Activated naive CD8-positive, alpha-beta T cell treated with anti-CD3 and anti-CD28 coated beads, Interleukin-2, amount 10 ng/mL, durations not matched to agents 7 days and 5 days (primary cell): ENCODE results near the gene LRSAM1. TPM values are rescaled to one million over a fixed set of nuclear protein-coding genes. Genes with fewer than 3 reads are reported as not detected.

ENCODE experiments used
- ATAC-seq: fragments of 150-1000 bp; cut with Tn5 transposase; one replicate; pipeline ENCODE4 v1.10.0; 2021; ENCODE audit warnings: low read depth, moderate library complexity
- POLR2A ChIA-PET: fragments of 350-600 bp; sonication (Branson Sonifier 250); formaldehyde crosslinking; loops from one replicate; lab custom pipeline; 2021; ENCODE audit warnings: antibody characterized with exemption; lab: Charles Lee
- DNase-seq: peaks from one replicate; pipeline ENCODE4 v3.0.0; 2021
- H3K27ac Mint-ChIP-seq: one replicate; pipeline ENCODE4 v1.8.0; 2022; ENCODE audit warnings: mild to moderate bottlenecking, mixed read lengths
- H3K27me3 Mint-ChIP-seq: one replicate; pipeline ENCODE4 v1.8.0; 2022; ENCODE audit warnings: mild to moderate bottlenecking, moderate library complexity, mixed read lengths
- H3K36me3 Mint-ChIP-seq: one replicate; pipeline ENCODE4 v1.8.0; 2021; ENCODE audit warnings: mild to moderate bottlenecking, mixed read lengths
- H3K4me1 Mint-ChIP-seq: one replicate; pipeline ENCODE4 v1.8.0; 2021; ENCODE audit warnings: mixed read lengths
- H3K4me3 Mint-ChIP-seq: one replicate; pipeline ENCODE4 v1.8.0; 2022; ENCODE audit warnings: mild to moderate bottlenecking, moderate library complexity, mixed read lengths
- H3K9me3 Mint-ChIP-seq: one replicate; pipeline ENCODE4 v1.8.0; 2021; ENCODE audit warnings: mixed read lengths
- total RNA-seq, 2 experiments: library from RNA; stranded (reverse); gene quantifications; one replicate each; pipeline ENCODE4 v1.2.3, GENCODE V29; 2021

Gene LRSAM1
- total RNA-seq, 2 experiments from 2014 or later: 22.4 to 25.5 TPM

DNA sequence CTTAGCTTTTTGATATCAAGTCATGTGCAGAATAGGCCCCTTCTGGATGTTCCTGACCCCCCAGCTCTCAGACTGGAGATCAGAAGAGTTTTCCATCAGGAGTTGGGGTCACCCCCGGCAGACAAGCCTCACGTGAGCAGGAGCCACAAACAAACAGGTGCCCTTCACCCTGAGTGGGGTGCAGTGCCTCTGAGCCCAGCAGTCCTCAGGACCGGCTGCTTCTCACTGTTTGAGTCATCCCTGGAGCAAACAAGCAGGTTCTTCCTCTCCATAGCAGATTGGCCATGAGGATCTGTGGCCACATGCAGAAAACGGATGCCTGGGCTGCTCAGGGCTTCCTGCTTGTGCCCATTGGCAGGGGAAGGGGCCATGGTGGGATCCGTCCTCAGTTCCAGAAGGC is 47.0 kb downstream of the LRSAM1 start:
- no peak for ATAC-seq
- Mint-ChIP-seq H3K36me3 (peaks cover 4% of the 10 kb centered on the region), H3K4me3 (no peak overlapping the region), H3K9me3 (no peaks in the 10 kb centered on the region), H3K4me1 (peaks cover 6% of the 10 kb centered on the region), H3K27ac (no peak overlapping the region), H3K27me3 (no peaks in the 10 kb centered on the region)
- no peak for DNase-seq
- POLR2A ChIA-PET: no interaction called here

DNA sequence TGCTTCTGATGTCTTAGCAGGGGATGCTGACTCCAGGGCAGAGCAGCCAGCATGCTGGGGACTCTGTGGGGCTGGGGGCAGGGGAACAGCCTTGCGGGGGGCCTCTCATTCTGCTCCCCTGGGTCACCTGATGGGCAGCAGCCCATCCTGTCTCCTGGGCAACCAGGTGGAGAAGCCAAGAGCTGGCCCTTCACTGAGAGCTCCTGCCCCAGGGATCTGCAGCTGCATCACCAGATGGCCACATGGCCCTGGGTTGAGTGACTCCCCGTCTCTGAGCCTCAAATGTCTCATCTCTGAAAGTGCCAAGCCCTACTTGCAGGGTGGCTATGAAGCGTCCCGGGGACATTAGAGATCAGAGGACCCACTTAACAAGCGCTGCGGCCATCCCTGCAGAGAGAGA is 49.1 kb downstream of the LRSAM1 start:
- Mint-ChIP-seq H3K9me3 (no peaks in the 10 kb centered on the region), H3K4me1 (peaks cover 9% of the 10 kb centered on the region), H3K4me3 (no peak overlapping the region), H3K36me3 (peaks cover 8% of the 10 kb centered on the region), H3K27ac (no peak overlapping the region), H3K27me3 (no peaks in the 10 kb centered on the region)
- POLR2A ChIA-PET: no interaction called here
- ATAC-seq: no peak
- DNase-seq: no peak

DNA sequence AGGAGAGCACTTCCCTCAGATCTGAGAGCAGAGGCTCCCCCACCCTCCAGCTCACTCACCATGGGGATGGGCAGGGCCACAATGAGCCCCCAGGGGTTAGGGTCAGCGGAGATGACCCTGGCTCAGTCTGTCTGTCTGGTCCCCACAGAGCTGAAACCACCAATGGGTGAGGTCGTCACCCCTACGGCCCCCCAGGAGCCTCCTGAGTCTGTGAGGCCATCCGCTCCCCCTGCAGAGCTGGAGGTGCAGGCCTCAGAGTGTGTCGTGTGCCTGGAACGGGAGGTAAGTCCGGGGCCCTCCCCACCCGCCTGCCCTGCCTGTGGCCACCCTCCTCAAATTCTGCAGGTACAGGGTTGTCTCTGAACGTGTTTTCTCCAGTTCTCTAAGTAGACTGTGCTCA is 49.6 kb downstream of the LRSAM1 start:
- POLR2A ChIA-PET: no interaction called here
- DNase-seq (no peak), ATAC-seq (no peak)
- no peak overlapping the region for H3K27ac Mint-ChIP-seq
- peaks cover 6% of the 10 kb centered on the region for H3K36me3 Mint-ChIP-seq
- no peaks in the 10 kb centered on the region for H3K9me3 Mint-ChIP-seq
- peaks cover 6% of the 10 kb centered on the region for H3K4me1 Mint-ChIP-seq
- H3K27me3 Mint-ChIP-seq: no peaks in the 10 kb centered on the region
- H3K4me3 Mint-ChIP-seq: no peak overlapping the region

DNA sequence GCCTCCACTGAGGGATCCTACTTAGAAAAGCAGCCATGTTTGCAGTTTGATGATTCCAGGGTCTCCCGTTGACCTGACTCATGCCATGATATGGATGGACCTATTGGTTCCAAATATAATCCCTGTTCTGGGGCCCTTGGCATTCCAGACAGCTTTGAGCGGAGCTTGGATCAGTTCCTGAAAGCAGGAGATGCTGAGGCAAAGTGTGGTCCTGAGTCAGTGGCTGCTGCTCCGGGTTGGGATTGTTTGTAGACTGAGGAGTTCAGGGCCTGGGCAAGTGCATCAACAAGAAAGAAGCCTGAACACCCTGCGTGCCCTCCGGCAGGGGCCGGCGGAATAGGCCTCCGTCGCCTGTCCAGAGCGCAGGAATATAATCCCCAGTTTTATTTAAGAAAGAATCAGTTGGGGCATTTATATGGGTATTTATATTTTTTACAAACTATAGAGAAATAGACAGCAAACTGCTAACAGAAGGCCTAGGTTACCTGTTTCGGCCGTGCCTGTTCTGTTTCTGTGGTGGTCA is 50.6 kb downstream of the LRSAM1 start:
- Mint-ChIP-seq H3K4me1 (peaks cover 2% of the 10 kb centered on the region), H3K36me3 (peaks cover 6% of the 10 kb centered on the region), H3K4me3 (no peak overlapping the region), H3K9me3 (no peaks in the 10 kb centered on the region), H3K27ac (no peak overlapping the region), H3K27me3 (no peaks in the 10 kb centered on the region)
- POLR2A ChIA-PET: no interaction called here
- no peak for ATAC-seq
- no peak for DNase-seq

DNA sequence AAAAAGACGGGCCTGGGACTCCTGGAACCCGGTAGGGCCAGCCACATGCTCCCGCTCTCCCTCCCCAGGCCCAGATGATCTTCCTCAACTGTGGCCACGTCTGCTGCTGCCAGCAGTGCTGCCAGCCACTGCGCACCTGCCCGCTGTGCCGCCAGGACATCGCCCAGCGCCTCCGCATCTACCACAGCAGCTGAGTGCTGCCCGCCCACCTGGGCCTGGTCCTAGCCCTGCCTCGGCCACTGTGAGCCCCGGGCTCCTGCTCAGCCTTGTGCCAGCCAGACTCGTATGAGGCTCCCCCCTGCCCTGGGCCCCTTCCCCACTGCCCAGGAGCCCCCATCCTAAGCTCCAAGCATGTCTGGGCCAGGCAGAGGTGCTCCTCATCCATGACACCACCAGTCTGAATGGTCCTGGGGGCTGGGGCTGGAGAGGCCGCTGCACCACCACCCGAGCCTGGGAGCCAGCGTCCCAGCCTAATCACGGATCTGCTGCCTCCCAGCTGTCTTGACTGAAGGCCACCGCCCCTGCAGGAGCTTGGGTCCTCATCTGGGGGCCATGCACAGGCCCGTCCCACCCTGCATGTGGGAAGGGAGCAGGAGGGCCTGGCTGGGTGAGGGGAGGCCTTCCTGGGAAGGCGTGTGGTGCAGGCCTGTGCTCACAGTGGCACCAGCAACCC is 51.5 kb downstream of the LRSAM1 start:
- Mint-ChIP-seq H3K36me3 (peaks cover 4% of the 10 kb centered on the region), H3K27me3 (no peaks in the 10 kb centered on the region), H3K9me3 (no peaks in the 10 kb centered on the region), H3K4me3 (no peak overlapping the region), H3K4me1 (peaks cover 2% of the 10 kb centered on the region), H3K27ac (no peak overlapping the region)
- DNase-seq (no peak), ATAC-seq (no peak)
- POLR2A ChIA-PET: no interaction called here

DNA sequence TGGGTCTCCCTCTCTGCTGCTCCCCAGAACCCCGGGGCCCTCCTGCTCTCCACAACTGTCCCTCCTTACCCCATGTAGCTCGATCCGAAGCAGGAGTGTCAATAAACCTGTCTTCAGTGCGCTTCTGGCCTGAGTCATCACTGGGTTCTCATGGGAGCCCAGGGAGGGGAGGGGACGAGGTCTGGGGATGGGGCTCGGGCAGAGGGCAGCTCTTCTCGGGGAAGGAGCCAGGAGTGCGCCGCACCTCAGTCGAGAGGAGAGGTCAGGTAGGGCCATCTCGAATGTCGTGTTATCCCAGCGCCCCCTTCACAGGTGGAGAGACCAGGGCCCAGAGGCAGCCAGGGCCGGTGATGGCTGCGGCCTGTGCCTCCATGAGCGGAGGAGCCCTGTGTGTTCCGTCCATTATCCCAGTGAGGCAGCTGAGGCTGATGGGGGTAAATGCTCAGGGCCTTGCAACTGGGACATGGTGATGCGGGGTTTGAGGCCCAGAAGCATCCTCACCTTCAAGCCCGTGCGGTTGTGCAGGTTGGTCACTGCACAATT is 52.1 kb downstream of the LRSAM1 start:
- Mint-ChIP-seq H3K27ac (no peak overlapping the region), H3K9me3 (no peaks in the 10 kb centered on the region), H3K36me3 (peaks cover 3% of the 10 kb centered on the region), H3K27me3 (no peaks in the 10 kb centered on the region), H3K4me1 (peaks cover 2% of the 10 kb centered on the region), H3K4me3 (no peak overlapping the region)
- ATAC-seq: no peak
- POLR2A ChIA-PET: no interaction called here
- no peak for DNase-seq

DNA sequence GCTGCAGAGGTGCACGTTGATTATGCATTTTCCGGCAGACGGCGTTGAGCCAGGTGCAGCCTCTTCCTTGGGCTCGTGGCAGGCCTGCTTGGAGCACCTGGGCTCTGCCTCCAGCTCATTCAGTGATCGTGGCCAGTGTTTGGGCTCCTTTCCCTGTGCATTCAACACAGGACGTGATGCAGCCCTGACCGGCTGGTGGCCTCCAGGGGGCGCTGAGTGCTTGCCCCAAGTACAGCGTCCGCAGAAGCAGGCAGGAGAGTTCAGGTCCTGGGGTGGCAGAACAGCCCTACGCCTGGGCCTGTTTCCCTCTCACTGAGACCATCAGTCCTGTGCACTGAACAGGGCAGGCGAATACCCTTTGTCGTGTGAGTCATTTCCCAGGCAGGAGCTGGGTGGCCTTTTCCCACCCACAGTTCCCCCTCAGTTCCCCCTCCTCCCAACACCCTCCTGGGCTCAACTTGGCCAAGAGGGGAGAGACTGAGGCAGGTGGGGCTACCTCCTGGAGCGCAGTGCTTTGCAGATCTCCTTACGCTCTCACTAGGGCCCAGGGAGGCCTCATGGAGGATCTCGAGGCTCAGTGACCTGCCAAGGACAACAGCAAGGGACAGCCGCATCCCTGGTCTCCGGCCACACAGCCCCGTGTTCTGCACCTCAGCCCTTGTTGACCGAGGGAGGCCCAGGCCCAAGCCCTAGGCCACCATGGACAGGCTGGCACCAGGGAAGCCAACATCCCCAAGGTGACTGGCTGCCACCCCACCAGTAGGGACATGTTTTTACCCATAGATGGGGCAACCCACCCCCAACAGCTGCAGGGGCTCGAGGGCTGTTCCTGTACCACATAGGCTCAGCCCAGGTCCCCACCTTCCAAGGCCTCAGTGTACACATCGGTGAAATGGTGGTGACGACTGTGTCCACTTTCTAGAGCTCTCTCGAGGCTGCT is 52.9 kb downstream of the LRSAM1 start:
- H3K36me3 Mint-ChIP-seq: peaks cover 7% of the 10 kb centered on the region
- H3K4me1 Mint-ChIP-seq: peaks cover 2% of the 10 kb centered on the region
- H3K4me3 Mint-ChIP-seq: no peak overlapping the region
- H3K27ac Mint-ChIP-seq: peak overlapping the region; percentile 63
- no peaks in the 10 kb centered on the region for H3K27me3 Mint-ChIP-seq
- ATAC-seq: peak; percentile 88
- DNase-seq: peak; percentile 86
- POLR2A ChIA-PET: no interaction called here
- H3K9me3 Mint-ChIP-seq: no peaks in the 10 kb centered on the region

DNA sequence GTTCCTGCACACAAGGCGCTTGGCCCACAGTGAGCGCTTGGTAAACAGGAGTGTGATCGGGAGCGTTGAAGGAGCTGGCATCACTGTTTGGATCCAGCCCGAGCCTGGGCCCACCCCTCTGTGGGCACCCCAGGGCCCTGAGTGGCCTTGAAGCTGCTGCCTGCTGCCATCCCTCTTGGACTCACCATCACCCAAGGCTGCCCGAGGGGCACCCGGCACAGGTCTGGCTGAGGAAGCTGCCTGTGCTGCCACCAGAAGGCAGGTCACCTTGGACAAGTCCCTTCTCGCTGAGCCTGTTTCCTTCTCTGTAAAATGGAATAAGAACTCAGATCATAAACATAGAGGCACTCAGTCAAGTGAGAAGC is 53.6 kb downstream of the LRSAM1 start:
- peaks cover 2% of the 10 kb centered on the region for H3K4me1 Mint-ChIP-seq
- DNase-seq (no peak), ATAC-seq (no peak)
- H3K27ac Mint-ChIP-seq: no peak overlapping the region
- H3K36me3 Mint-ChIP-seq: peaks cover 7% of the 10 kb centered on the region
- no peaks in the 10 kb centered on the region for H3K9me3 Mint-ChIP-seq
- no peaks in the 10 kb centered on the region for H3K27me3 Mint-ChIP-seq
- POLR2A ChIA-PET: no interaction called here
- H3K4me3 Mint-ChIP-seq: no peak overlapping the region

DNA sequence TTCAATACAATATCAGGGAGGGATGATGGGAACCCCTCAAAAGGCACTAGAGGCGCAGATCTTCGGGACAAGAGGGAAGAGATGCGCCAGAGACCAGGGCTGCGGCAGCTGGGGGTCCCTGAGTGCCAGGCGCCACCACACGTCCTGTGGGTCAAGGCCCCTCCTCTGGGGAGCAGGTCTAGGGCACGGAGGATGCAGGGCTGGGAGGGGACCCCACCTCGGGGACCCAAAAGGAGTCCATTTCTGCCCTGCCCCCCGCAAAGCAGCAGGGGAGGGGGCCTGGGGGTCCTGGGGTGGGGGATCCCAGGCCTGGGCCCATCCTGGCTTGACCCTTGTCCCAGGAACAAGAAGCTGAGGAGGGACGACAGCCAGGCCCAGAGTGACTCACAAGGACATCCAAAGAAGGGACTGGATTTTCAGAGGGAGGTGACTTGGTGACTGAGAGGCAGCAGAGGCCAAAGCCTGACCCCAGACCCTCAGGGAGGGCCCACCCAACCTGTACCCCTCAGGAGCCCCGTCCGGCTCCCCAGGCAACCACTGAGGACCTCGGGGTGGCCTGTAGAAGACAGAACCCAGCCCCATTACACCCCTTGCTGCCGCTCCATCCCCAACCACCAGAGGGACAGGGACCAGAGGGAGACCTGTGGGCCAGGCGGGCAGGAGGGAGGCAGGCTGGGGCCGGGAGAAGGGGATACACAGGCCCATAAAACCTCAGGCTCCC is 54.2 kb downstream of the LRSAM1 start:
- Mint-ChIP-seq H3K27ac (no peak overlapping the region), H3K4me3 (no peak overlapping the region), H3K9me3 (no peaks in the 10 kb centered on the region), H3K36me3 (peaks cover 7% of the 10 kb centered on the region), H3K27me3 (no peaks in the 10 kb centered on the region), H3K4me1 (peaks cover 2% of the 10 kb centered on the region)
- POLR2A ChIA-PET: no interaction called here
- DNase-seq: peak; percentile 53
- ATAC-seq: no peak

DNA sequence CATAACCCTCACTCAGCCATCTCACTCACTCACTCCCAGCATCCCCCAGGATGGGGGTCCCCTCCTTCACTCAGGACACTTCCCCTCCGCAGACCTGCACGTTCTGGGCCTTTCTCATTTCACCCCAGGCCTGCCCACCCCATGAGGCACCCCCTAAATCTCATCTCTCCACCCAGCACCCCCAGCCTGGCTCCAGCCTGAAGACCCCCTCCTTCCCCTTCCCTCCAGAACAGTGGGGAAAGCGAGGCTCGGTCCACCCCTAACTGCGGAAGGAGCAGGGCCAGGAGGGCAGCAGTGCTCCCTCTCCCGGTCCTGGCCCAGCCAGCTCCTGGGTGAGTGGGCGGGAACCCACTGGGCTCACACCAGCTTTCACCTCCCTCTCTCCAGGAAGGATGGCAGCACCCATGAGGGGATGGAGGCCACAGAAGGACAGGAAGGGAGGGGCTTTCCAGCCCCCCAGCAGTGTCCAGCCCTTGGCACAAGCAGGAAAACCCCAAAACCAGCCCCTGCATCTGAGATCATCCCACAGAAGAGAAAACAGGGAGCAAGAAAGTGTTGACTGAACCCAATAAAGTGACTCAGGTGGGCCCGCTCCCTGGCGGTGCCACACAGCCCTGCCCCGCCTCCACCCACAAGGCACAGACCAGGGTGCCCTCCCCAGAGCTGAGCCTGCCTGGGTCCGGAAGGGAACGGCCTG is 55.0 kb downstream of the LRSAM1 start:
- POLR2A ChIA-PET: no interaction called here
- Mint-ChIP-seq H3K36me3 (peaks cover 7% of the 10 kb centered on the region), H3K9me3 (no peaks in the 10 kb centered on the region), H3K27me3 (no peaks in the 10 kb centered on the region), H3K4me3 (no peak overlapping the region), H3K27ac (no peak overlapping the region), H3K4me1 (peaks cover 2% of the 10 kb centered on the region)
- no peak for DNase-seq
- ATAC-seq: no peak

DNA sequence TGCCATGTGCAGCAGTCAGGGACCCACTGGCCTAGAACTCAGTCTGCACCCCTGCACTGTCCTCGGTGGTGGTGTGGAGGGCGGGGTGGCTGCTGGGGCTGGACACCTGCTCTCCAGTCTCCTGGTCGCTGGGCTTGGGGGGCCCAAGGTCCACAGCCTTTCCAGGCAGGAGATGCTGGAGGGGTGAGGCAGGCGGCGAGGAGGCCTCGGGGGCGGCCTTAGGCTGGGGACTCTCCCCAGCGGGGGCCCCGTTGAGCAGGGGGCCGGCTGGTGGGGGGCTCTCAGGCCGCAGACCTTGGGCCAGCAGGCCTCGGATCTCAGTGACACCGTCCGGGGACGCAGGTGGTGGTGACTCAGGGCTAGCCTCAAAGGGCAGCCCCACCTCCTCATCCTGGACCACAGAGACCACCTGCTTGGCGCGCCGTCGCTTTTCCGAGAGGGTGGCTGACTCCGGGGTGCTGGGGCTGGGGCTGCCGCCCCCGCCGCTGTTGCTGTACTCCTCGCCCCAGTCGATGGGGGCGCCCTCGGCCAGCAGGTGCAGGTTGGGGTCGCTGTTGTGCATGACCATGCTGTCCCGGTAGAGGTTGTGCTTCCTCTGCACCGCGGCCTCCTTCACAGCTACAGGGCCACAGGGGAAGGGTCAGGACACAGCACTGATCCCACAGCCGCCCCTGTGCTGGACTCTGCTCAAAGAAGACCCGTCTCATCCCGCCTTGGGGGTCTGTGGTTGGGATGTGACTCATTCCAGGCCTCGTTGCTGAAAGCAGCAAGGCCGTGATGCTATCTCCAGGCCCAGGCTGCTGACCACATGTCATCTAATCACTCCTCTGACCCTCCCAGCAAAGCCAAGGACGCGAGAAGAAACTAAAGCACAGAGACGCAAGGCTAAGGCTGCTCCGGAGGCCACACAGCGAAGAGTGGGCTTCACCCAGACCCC is 55.8 kb downstream of the LRSAM1 start:
- Mint-ChIP-seq H3K27ac (no peak overlapping the region), H3K9me3 (no peaks in the 10 kb centered on the region), H3K4me1 (peaks cover 2% of the 10 kb centered on the region), H3K36me3 (peaks cover 7% of the 10 kb centered on the region), H3K4me3 (no peak overlapping the region), H3K27me3 (no peaks in the 10 kb centered on the region)
- POLR2A ChIA-PET: no interaction called here
- DNase-seq: no peak
- ATAC-seq: no peak
